ENCODE data around the gene KCNH1. TPM values are rescaled to one million over a fixed set of nuclear protein-coding genes. Genes with fewer than 3 reads are reported as not detected.

KCNH1 gene
- total RNA-seq, 1 donor from 2014 or later: not detected

GRCh38 chr1:210777914-210778313 is 356.0 kb downstream of the KCNH1 start:
- TF ChIP-seq CTCF (IDR thresholded peaks at IDR 0.05): no peak
- H3K4me1 ChIP-seq: no peaks in the 10 kb centered on the region
- ATAC-seq (no peak), DNase-seq (no peak)
- H3K9me3 ChIP-seq: no peaks in the 10 kb centered on the region
- no peak overlapping the region for H3K27ac ChIP-seq
- intact Hi-C loops (cut with DNase I): no loop called here
- H3K27me3 ChIP-seq (ENCODE audit: low read depth): no peaks in the 10 kb centered on the region
- H3K4me3 ChIP-seq: no peak overlapping the region
- no peaks in the 10 kb centered on the region for H3K36me3 ChIP-seq

GRCh38 chr1:210776712-210777111 is 357.2 kb downstream of the KCNH1 start:
- no peak overlapping the region for H3K4me3 ChIP-seq
- no peak for TF ChIP-seq CTCF (IDR thresholded peaks at IDR 0.05)
- intact Hi-C loops (cut with DNase I): no loop called here
- H3K4me1 ChIP-seq: no peaks in the 10 kb centered on the region
- no peaks in the 10 kb centered on the region for H3K36me3 ChIP-seq
- H3K27me3 ChIP-seq (ENCODE audit: low read depth): no peaks in the 10 kb centered on the region
- no peaks in the 10 kb centered on the region for H3K9me3 ChIP-seq
- H3K27ac ChIP-seq: no peak overlapping the region
- DNase-seq: no peak
- ATAC-seq: no peak

GRCh38 chr1:210775289-210775688 is 358.7 kb downstream of the KCNH1 start:
- TF ChIP-seq CTCF (IDR thresholded peaks at IDR 0.05): no peak

GRCh38 chr1:210773450-210773849 is 360.5 kb downstream of the KCNH1 start:
- H3K4me1 ChIP-seq: no peaks in the 10 kb centered on the region
- H3K4me3 ChIP-seq: no peak overlapping the region
- no peaks in the 10 kb centered on the region for H3K27me3 ChIP-seq (ENCODE audit: low read depth)
- intact Hi-C loops (cut with DNase I): no loop called here
- no peaks in the 10 kb centered on the region for H3K36me3 ChIP-seq
- no peak for ATAC-seq
- TF ChIP-seq CTCF (IDR thresholded peaks at IDR 0.05): no peak
- no peaks in the 10 kb centered on the region for H3K9me3 ChIP-seq
- DNase-seq: no peak
- no peak overlapping the region for H3K27ac ChIP-seq

More at GRCh38 chr1:210775289-210775688, 358.7 kb downstream of the KCNH1 start:
- ATAC-seq (no peak), DNase-seq (no peak)
- H3K4me3 ChIP-seq: no peak overlapping the region
- H3K36me3 ChIP-seq: no peaks in the 10 kb centered on the region
- H3K9me3 ChIP-seq: no peaks in the 10 kb centered on the region
- intact Hi-C loops (cut with DNase I): no loop called here
- no peaks in the 10 kb centered on the region for H3K27me3 ChIP-seq (ENCODE audit: low read depth)
- H3K4me1 ChIP-seq: no peaks in the 10 kb centered on the region
- H3K27ac ChIP-seq: no peak overlapping the region

- Histone ChIP-seq H3K27ac (no peak overlapping the region), H3K4me3 (no peak overlapping the region), H3K36me3 (no peaks in the 10 kb centered on the region), H3K4me1 (no peaks in the 10 kb centered on the region), H3K9me3 (no peaks in the 10 kb centered on the region), H3K27me3 (ENCODE audit: low read depth) (no peaks in the 10 kb centered on the region)
- ATAC-seq (no peak), DNase-seq (no peak)
- TF ChIP-seq CTCF (IDR thresholded peaks at IDR 0.05): no peak
- intact Hi-C loops (cut with DNase I): no loop called here
Observed at GRCh38 chr1:210771131-210771530, 362.8 kb downstream of the KCNH1 start.

Measured in lower lobe of right lung (tissue), 2 donors.